NCI-H1417 (cell line): ENCODE data around the gene SPRY4.
"Not testable (repeated sequence)": the region's sequence is repeated elsewhere in the genome, so short reads cannot be mapped to it uniquely, and the experiment has no call there.

ENCODE experiments used
- DNase-seq, 3 experiments: peaks; one replicate each; lab custom pipeline; 2025; lab: John Stamatoyannopoulos, UW

The SPRY4 gene

DNA sequence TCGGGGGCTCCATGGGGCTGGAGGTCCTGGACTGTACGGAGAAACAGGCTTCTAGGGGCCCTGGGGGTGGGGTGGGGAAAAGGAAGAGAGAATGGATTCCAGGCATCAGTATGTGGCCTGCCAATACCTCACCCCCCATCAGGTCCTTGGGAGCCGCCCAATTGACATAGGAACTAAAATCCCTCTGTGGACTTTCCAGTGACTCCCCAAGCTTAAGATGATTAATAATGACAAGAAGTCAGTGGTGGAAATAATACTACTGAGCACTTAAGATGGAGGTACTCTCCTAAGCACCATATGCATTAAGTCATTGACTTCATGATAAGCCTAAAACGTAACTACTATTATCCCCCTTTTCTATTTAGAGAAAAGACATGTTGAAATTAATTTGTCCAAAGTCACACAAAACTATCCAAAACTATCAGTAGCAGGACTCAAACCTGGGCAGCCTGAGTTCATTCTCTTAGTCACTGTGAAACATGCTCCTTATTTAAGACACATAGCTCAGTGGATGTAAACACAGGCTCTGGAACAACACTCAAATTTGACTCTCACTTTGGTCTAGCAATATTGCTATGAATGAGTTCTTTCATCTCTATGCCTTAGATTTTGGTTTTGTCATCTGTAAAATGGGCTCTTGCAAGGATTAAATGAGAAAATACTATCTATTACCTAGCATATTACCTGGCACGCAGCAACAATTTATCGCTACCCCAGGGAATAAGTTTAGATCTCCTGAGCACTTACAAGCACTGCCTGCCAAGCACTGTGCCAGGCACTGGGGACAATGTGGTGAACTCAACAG is 9.5 kb downstream of the SPRY4 start:
- DNase-seq: no peak

DNA sequence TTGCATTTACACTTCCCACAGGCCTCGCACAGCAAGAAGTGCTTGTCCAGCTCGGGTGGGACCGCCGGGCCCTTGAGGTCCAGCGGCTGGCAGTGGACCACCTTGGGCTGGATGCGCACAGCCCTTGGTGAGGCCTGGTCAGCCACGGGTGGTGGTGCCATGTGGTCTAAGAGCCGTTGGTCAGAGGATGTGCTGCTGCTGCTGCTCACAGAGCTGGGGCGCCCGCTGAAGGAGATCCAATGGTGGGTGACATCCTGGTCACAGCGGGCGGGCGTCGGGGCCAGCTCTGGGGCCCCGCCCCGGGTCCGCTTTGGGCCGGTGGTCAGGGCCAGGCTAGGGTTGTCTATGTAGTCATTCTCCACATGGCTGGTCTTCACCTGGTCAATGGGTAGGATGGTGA is 10.2 kb downstream of the SPRY4 start:
- DNase-seq: no peak

DNA sequence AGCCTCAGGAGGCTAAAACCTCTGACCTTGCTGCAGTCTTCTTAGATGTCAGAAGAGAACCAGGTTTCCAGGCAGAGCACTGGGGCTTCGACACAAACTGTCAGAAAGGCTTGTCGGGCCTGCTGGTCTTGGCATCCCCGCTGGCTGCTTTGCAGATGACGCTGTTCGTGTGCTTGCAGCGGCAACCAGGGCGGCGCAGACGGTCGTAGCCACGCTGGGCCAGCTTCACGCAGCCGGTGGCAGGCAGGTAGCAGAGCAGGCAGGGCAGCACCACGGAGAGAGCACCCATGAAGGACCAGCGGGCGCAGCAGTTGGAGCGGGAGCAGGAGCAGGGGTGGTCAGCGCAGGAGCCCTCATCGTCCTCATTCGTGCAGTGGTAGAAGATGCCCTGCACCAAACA is 10.7 kb downstream of the SPRY4 start:
- no peak for DNase-seq

DNA sequence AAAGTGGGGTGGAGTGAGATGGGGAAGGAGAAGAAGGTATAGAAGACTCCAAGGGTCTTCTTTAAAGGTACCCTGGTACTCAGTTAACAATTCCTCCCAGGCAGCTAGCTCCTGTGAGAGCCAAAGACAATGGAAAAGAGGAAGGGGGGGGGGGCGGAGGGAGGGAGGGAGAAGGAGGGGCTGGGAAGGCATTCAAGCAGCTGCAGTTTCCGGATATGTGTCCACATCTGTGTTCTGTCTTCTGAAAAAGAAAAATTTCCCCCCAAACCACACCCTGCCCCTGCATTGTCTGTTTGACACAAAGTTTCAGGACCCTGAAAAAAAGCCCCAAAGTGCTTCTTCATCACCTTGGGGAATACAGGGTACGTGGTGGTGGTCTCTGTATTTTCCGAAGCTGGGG is 11.1 kb downstream of the SPRY4 start:
- no peak for DNase-seq

DNA sequence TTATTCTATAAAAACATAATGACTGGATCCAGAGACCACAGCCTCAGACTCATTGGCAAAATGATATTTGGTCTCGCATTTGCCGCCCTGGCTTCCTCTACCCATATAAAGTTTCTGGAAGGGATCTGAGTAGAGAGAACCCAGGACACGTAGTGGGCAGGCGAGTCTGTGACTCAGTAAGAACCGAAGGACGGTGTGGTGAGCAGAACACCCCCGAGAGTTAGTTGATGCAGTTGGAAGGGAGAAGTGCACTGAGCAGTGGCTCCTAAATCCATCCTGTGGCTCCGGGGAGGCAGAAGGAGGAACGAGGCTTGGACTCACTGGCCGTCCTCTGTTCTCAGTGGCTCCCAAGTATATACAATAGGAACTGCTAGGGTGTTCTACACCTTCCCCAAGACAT is 11.5 kb downstream of the SPRY4 start:
- no peak for DNase-seq

DNA sequence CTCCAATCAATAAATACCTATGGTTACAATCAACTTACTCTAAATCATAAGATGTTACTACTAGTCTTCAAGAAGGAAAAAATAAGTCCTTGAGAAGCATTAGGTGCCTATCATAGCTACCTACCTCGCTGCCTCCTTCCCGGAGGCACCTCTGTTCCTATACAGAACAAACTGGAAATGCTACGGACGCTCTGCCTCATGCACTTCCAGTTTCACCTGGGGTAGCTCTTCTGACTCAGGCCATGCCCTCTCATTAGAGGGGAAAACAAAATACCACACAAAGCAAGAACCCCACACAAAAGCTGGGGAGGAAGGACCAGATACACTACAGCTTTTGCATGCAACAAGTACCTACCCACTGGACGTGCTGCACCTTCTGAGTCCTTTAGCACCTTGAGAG is 12.4 kb downstream of the SPRY4 start:
- no peak for DNase-seq

DNA sequence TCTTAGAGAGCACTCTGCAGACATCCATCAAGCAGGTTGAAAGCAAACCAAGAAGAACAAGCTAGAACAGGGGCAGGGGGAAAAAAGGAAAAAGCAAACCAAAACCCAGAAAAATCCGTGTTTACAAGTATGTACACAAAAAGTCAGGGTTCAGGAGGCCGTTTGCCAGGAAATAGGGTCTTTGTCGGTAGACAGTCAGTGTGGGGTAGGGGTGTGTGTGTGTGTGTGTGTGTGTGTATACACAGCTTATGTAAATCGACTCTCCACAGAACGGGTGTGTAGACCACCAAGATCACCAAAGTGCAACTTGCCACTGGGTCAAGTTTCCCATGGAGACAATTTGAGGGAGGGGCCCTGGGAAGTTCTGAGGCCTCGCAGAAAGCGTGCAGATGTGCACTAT is 13.1 kb downstream of the SPRY4 start:
- no peak for DNase-seq

DNA sequence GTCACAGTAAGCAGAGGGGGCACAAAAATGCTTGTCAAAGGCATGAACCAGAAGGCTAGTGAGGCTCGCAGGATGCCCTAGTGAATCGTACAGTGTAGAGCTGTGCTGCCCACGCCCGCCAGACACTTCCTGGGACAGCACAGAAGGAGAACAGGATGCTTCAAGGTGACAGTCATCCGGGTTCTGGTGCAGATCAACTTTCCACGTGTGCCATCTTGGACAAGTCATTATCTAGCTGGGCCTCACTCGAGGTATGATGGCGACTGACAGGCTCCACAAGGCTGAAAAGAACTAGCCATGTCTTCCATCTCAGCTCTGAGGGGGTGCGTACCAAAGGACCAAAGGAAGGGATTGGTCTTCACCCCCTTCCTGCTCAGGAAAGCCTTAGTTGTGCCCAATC is 14.0 kb downstream of the SPRY4 start:
- no peak for DNase-seq

DNA sequence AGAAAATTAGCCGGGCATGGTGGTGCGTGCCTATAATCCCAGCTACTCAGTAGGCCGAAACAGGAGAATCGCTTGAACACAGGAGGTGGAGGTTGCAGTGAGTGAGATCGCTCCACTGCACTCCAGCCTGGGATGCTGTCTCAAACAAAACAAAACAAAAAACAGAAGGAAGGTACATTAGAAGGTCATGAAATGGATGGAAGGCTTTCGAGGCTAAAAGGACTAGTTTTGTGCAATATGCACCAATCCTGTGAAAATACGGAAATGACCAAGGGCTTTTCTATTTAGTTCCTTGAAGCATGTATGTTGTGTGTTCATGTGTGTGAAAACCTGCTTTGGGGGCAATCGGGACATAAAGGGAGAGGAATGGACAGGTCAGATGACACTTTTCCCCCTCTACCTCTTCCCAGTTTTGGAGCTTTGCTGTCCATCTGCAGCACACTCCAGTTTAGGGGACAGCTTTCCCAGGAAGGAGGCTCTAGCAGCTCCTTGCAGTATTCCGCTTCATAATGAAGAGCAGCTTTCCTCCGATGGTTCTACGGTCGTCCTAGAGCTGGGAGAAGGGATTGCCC is 15.0 kb downstream of the SPRY4 start:
- no peak for DNase-seq

DNA sequence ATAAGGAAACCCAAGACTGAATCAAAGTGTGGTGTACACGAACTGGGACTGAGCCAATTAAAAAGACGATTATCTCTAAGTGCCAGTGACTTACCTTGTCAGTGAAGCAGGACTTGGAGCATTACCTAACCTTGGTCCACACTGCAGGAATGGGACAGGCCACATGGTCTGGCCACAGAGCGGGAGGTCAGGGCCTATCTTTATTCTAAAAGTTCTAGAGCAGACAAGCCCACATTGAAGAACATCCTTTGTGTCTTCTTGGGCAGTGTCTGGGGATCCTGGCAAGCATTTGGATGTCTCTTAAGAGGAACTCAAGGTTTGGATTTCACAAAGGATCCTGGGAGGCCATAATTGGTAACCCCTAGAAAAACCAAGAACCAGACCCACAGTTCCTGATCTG is 16.5 kb downstream of the SPRY4 start:
- DNase-seq: no peak

DNA sequence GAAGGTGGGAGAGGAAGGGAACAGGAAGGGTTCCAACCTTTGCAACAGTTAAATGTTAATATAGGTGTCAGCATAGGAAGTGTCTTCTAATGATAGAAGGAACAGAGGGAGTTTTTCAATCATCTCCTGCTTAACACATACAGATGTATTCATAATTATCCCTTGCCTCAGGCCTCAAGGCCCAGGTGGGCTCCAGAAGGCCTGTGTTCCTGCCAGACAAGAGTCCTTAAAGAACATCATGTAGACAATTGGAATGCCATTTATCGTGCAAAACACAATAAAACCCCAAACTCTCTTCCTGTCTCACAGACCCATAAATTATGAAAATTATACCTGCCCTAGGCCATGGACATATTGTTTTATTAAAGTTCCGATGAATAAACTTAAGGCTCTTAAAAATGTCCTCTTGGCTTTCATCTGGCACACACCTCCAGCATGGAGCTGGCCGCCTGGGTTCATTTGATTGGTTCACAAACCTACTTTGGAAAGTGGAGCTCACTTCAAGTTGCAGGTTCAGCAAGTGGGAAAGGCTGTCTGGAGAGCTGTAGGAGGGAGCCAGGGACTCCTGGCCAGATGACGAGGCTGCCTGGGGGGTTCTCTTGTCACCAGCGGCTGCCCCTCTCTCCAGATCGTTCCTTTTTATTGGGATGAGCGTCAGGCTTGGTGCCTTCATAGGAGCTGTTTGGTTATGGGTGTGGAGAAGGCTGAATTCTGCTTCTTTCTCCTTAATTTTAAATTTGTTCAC is 17.5 kb downstream of the SPRY4 start:
- DNase-seq: peak in 2 of 3 experiments; percentile 16 to 76

DNA sequence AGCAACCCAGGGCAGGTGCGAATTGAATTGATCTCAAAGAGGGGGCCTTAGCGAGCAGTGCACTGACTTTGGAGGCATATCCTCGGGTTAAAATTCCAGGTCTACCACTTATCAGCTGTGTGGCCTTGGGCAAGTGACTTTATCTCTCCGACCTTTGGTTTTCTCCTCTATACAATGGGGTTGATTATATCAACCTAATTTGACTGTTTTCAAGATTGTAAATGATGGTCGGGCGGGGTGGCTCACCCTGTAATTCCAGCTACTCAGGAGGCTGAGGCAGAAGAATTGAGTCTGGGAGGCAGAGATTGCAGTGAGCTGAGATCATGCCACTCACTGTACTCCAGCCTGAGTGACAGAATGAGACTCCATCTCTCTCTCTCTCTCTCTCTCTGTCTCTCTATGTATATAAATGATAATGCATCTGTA is 18.7 kb downstream of the SPRY4 start:
- no peak for DNase-seq

DNA sequence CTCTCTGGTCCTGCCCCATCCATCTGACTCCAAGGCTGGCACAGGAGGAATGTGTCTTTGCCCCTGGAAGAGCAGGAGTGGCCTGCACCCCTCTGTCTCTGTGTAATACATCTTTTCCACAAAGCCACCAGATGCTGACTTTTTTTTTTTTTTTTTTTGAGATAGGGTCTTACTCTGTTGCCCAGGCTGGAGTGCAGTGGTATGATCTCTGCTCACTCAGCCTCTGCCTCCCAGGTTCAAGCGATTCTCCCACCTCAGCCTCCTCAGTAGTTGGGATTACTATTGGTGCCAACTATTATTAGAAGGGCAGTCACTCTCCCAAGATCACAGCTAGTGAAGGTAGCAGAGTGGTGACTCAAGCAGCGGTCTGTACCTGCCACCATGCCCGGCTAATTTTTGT is 19.6 kb downstream of the SPRY4 start:
- DNase-seq: no peak

DNA sequence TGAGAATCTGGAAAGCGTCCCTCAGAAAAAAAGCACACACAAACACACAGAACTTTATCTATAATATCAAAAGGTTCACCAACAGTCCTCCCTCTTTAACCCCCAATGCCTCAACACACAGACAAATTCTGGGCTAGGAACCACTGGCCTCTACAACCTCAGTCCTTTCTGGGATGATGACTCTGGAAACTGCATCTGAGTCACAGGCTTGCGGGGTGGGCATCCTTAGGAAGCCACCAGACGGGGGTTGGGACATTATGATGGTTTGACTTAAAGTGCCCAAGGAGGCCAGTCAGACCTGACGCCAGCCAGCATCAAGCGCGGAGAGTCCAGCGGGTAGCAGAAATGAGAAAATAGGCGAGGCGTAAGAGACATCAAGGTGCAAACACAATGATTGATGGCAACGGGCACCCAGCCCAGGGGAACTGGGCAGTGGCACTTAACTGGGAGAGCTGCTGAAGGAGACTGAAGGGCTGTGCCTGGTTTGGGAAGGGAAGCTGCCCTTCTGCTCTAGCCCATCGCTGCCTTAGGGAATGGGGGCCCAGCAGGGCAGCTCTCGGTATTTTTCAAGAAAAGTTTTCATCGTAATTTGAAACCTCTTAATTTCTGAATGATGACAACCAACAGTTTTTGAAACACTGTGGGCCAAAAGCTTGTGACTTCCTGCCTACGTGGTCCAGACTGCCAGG is 20.7 kb downstream of the SPRY4 start:
- no peak for DNase-seq

DNA sequence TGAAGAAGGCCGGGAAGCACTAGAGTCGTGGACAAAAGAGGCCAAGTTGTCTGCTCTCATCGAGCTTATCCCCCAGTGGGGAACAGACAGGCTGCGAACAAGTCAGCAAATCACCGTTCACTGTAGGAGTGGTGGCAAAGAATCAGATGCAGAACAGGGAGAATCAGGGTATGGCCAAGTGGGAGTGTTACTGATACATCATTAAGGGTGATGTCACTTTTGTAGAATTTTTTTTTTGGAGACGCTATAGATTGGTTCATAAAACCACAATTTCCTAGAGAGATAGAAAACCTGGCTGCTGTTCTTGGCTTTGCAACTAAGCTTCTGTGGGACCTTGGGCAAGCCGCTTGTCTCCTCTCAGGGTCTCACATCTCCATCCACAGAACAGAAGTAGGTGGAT is 21.3 kb downstream of the SPRY4 start:
- DNase-seq: no peak

DNA sequence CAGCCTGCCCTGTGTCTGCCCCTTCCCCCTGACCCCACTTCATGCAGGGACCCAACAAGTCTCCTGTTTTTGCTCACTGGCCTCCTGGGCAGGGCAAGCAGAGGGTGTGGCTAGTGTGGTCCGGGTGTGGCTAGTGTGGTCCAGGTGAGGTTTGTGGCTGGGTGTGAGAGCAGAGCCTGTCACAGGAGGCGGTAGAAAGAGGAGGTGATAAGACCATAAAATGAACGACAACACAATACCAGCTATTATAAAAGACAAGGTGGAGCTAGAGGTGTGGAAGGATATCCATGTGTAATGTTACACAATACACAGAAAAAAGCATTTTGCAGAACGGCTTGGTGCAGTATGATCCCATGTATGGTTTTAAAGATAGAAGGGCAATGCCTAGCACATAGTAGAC is 23.3 kb downstream of the SPRY4 start:
- DNase-seq: no peak

DNA sequence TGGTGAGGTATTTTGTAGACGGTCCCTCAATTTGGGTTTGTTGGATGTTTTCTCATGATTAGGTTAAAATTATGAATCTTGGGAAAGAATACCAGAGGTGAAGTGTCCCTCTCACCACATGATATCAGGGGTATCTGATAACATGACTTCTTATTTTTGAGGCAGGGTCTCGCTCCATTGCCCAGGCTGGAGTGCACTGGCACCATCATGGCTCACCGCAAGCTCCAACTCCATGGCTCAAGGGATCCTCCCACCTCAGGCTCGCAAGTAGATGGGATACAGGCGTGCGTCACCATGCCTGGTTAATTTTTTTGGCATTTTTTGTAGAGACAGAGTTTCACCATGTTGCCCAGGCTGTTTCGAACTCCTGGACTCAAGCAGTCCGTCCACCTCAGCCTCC is 24.1 kb downstream of the SPRY4 start:
- DNase-seq: no peak

DNA sequence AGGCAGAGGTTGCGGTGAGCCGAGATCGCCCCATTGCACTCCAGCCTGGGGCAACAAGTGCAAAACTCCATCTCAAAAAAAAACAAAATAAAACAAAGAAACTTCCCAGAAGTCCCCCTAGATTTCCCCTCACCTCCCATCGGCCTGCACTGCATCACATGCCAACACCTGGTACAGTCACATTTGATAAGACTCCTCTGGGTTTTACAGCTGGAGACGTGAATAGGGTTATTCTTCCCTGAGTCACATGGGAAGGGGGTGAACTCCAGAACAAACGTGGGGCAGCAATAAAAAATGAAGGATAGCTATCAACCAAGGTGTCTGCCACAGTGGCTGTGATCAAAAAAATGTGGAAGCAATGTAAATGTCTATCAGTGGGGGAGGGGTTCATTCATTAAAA is 26.0 kb downstream of the SPRY4 start:
- DNase-seq: no peak

DNA sequence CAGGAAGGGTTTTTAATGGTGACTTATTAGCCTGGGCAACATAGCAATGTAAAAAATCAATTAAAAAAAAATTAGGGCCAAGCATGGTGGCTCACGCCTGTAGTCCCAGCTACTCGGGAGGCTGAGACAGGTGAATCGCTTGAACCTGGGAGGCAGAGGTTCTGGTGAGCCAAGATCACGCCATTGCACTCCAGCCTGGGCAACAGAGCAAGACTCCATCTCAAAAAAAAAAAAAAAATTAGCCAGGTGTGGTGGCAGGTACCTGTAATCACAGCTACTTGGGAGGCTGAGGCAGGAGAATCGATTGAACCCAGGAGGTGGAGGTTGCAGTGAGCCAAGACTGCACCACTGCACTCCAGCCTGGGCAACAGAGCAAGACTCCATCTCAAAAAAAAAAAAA is 27.0 kb downstream of the SPRY4 start:
- DNase-seq: not testable (repeated sequence)

DNA sequence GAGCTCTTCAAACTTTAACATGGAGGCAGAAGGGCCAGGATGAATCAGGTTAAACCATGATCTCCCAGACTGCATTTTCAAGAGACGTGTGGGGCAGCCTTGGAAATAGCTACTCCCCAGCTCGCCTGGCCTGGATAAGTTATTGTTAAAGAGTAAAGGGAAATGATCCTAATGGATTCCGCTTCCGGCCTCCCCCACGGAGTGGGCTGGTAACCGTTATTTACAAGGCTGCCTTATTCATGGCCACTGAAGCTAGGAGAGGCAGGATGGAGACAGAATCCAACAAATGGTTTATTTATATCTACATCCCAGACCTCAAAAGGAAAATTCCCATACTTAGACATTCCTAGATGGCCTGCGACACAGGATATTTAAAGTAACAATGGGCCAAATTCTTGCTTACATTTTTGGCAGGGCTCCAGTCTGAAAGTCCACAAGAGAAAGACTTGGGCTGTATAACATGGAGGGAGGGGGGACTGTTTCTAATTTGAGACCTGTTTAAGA is 27.9 kb downstream of the SPRY4 start:
- DNase-seq: no peak

DNA sequence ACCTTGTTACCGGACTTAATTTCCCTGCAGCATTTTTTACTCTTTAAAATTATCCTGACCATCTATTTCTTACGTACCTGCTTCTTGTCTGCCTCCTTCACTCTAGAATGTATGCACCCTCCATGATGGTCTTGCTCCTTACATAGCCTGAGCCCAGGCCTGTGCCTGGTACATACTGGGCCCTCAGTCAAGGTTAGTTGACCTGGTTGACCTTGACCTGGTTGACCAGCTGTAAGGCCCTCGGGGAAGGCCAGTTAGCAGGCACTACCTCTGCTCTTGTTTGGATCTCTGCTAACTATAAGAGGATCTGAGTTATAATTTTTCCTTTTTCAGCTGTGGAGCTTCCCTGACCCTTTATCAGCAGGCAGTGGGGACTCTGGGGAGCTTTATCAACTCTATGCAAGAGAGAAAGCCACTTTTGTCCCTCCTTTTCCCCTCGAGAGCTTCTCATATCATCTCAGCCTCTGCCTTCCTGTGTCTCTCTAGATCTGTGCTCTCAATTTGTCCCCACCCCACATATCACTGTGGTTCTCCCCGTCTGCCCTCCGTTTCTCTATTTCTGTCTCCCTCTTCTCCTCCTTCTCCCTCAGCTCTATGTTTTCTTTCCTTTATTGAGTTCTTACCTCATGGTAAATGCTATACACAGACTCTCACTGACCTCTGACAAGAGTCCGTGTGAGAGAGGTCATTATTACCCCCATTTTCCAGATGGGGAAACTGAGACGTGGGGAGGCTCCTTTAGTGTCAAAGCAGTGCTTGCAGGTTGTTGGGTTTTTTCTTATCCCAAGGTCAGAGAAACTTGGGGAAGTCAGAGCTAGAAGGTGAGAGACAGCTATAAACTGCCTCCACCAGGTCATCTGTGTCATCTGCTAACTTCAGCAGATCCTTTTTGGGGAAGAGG is 28.6 kb downstream of the SPRY4 start:
- no peak for DNase-seq
